GM12892 (cell line): ENCODE results near the gene AK8.

Experiments used
- POLR2A ChIP-seq: IDR thresholded peaks from 2 replicates; pipeline ENCODE4 v1.6.1; 2011; ENCODE audit warnings: low read depth, low read length, control low read depth
- POLR2AphosphoS5 ChIP-seq: IDR thresholded peaks from 2 replicates; pipeline ENCODE4 v1.6.1; 2011; ENCODE audit warnings: low read depth, low read length, control low read depth
- TAF1 ChIP-seq: IDR thresholded peaks from 2 replicates; pipeline ENCODE4 v1.6.1; 2011; ENCODE audit warnings: low read depth, mild to moderate bottlenecking, control low read depth, low read length, borderline replicate concordance

- no peak for TF ChIP-seq POLR2A
- TF ChIP-seq TAF1: no peak
- TF ChIP-seq POLR2AphosphoS5: no peak
Measured at GRCh38 chr9:132698989-132699388, 179.1 kb downstream of the AK8 start.
